ENCODE data around the gene TBL1X. TPM values are rescaled to one million over a fixed set of nuclear protein-coding genes. Genes with fewer than 3 reads are reported as not detected.
A peak's percentile ranks its signal among the peaks of the same experiment; 100 is the strongest.

The TBL1X gene
- total RNA-seq, 1 donor from 2014 or later: 26.4 TPM

- Histone ChIP-seq H3K9me3 (ENCODE audit: insufficient read depth, low read depth, low read length) (no peaks in the 10 kb centered on the region), H3K27ac (ENCODE audit: low read depth, low read length) (no peak overlapping the region), H3K4me1 (ENCODE audit: insufficient read depth, low read length) (no peaks in the 10 kb centered on the region), H3K27me3 (ENCODE audit: insufficient read depth, low read length) (no peaks in the 10 kb centered on the region), H3K79me2 (ENCODE audit: insufficient read depth, low read length) (no peaks in the 10 kb centered on the region), H2AFZ (ENCODE audit: low read depth, low read length) (no peak overlapping the region), H3K9ac (ENCODE audit: low read length) (no peak overlapping the region), H3K36me3 (ENCODE audit: insufficient read depth, low read length) (no peaks in the 10 kb centered on the region), H4K20me1 (ENCODE audit: insufficient read depth, low read length) (no peaks in the 10 kb centered on the region), H3K4me2 (ENCODE audit: low read length) (no peak overlapping the region), H3K4me3 (ENCODE audit: insufficient read depth, low read depth, low read length) (no peak overlapping the region)
- H3K4me1 Mint-ChIP-seq (ENCODE audit: low read depth, unreplicated experiment): no peaks in the 10 kb centered on the region
- no peaks in the 10 kb centered on the region for H3K27me3 Mint-ChIP-seq (ENCODE audit: low read depth, unreplicated experiment)
- H3K9me3 Mint-ChIP-seq (ENCODE audit: unreplicated experiment): no peaks in the 10 kb centered on the region
- H3K27ac Mint-ChIP-seq (ENCODE audit: unreplicated experiment): no peak overlapping the region
- DNase-seq (ENCODE audit: low read depth): no peak
- peak; percentile 37 for FAIRE-seq
- H3K36me3 Mint-ChIP-seq (ENCODE audit: low read depth, unreplicated experiment): peaks cover 5% of the 10 kb centered on the region
- TF ChIP-seq CTCF (IDR thresholded peaks at IDR 0.05; ENCODE audit: insufficient read depth, low read depth, low read length): no peak
- TF ChIP-seq EZH2 (IDR thresholded peaks at IDR 0.05; ENCODE audit: insufficient read depth, low read length): no peak
- H3K4me3 Mint-ChIP-seq (ENCODE audit: unreplicated experiment): no peak overlapping the region
Observed at GRCh38 chrX:9690046-9690445, 225.2 kb downstream of the TBL1X start.

DNA sequence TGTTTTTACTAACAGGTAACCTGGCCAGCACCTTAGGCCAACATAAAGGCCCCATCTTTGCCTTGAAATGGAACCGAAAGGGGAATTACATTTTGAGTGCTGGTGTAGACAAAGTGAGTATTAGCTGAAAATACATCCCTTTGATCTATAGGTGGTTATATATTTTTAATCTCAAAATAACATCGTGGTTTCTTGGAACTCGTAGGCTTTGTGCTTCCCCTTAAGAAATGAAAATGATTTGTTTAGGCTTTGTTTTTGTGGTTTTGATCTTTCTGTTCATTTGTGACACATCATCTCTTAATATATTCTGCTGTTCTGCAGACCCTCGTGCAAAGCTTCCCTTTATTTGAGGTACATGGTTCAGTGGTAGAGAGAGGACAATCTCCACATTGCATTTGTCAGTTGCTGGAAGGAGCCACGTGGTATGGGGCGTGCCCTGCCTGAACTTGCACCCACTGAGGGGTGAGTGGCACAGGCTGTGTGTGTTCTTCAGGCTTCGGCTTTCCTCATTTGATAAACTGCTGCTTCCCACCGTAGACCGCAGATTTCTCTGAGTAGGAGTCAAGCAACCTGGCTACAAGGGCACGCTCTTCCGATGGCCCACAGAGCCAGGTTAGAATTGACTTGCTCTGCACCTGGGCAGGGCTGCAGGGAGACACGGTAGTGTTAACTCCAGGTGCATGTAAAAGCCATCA, 228.6 kb downstream of the TBL1X start:
- H3K4me2 ChIP-seq (ENCODE audit: low read length): no peak overlapping the region
- Mint-ChIP-seq H3K4me3 (ENCODE audit: unreplicated experiment) (no peak overlapping the region), H3K27me3 (ENCODE audit: low read depth, unreplicated experiment) (no peaks in the 10 kb centered on the region), H3K27ac (ENCODE audit: unreplicated experiment) (no peak overlapping the region), H3K4me1 (ENCODE audit: low read depth, unreplicated experiment) (no peaks in the 10 kb centered on the region), H3K9me3 (ENCODE audit: unreplicated experiment) (no peaks in the 10 kb centered on the region), H3K36me3 (ENCODE audit: low read depth, unreplicated experiment) (peaks cover 5% of the 10 kb centered on the region)
- DNase-seq (ENCODE audit: low read depth) (no peak), FAIRE-seq (no peak)
- H2AFZ ChIP-seq (ENCODE audit: low read depth, low read length): no peak overlapping the region
- no peak overlapping the region for H3K27ac ChIP-seq (ENCODE audit: low read depth, low read length)
- no peaks in the 10 kb centered on the region for H3K4me1 ChIP-seq (ENCODE audit: insufficient read depth, low read length)
- no peaks in the 10 kb centered on the region for H3K36me3 ChIP-seq (ENCODE audit: insufficient read depth, low read length)
- H3K4me3 ChIP-seq (ENCODE audit: insufficient read depth, low read depth, low read length): no peak overlapping the region
- no peaks in the 10 kb centered on the region for H3K79me2 ChIP-seq (ENCODE audit: insufficient read depth, low read length)
- TF ChIP-seq CTCF (IDR thresholded peaks at IDR 0.05; ENCODE audit: insufficient read depth, low read depth, low read length) (no peak), EZH2 (IDR thresholded peaks at IDR 0.05; ENCODE audit: insufficient read depth, low read length) (no peak)
- no peaks in the 10 kb centered on the region for H3K27me3 ChIP-seq (ENCODE audit: insufficient read depth, low read length)
- H3K9ac ChIP-seq (ENCODE audit: low read length): no peak overlapping the region
- H3K9me3 ChIP-seq (ENCODE audit: insufficient read depth, low read depth, low read length): no peaks in the 10 kb centered on the region
- no peaks in the 10 kb centered on the region for H4K20me1 ChIP-seq (ENCODE audit: insufficient read depth, low read length)

DNA sequence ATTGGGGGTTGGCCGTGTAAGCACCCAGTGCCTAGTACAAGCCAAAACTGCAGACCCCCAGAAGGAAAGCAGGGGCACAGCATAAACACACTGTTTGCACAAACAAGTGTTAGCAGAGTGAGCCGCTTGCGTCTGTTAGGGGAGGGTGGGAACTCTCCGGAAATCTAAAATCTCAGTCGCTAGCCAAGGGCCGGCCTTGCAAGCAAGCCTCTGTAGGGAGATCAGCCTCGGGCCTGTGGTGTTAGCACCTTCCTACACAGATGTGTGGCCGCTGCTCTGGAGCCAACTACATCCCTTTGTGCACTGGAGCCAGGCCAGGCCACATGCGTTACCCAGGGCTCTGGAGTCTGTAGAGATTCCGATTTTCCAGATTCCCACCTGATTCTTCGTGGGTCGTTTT, 233.7 kb downstream of the TBL1X start:
- Histone ChIP-seq H2AFZ (ENCODE audit: low read depth, low read length) (no peak overlapping the region), H3K27me3 (ENCODE audit: insufficient read depth, low read length) (no peaks in the 10 kb centered on the region), H3K4me1 (ENCODE audit: insufficient read depth, low read length) (no peaks in the 10 kb centered on the region), H3K9ac (ENCODE audit: low read length) (no peak overlapping the region), H3K4me3 (ENCODE audit: insufficient read depth, low read depth, low read length) (no peak overlapping the region), H4K20me1 (ENCODE audit: insufficient read depth, low read length) (no peaks in the 10 kb centered on the region), H3K4me2 (ENCODE audit: low read length) (no peak overlapping the region), H3K27ac (ENCODE audit: low read depth, low read length) (no peak overlapping the region), H3K79me2 (ENCODE audit: insufficient read depth, low read length) (no peaks in the 10 kb centered on the region), H3K9me3 (ENCODE audit: insufficient read depth, low read depth, low read length) (no peaks in the 10 kb centered on the region), H3K36me3 (ENCODE audit: insufficient read depth, low read length) (no peaks in the 10 kb centered on the region)
- Mint-ChIP-seq H3K4me1 (ENCODE audit: low read depth, unreplicated experiment) (no peaks in the 10 kb centered on the region), H3K27ac (ENCODE audit: unreplicated experiment) (no peak overlapping the region), H3K36me3 (ENCODE audit: low read depth, unreplicated experiment) (peaks cover 22% of the 10 kb centered on the region), H3K4me3 (ENCODE audit: unreplicated experiment) (no peak overlapping the region), H3K27me3 (ENCODE audit: low read depth, unreplicated experiment) (no peaks in the 10 kb centered on the region), H3K9me3 (ENCODE audit: unreplicated experiment) (no peaks in the 10 kb centered on the region)
- FAIRE-seq (no peak), DNase-seq (ENCODE audit: low read depth) (no peak)
- TF ChIP-seq CTCF (IDR thresholded peaks at IDR 0.05; ENCODE audit: insufficient read depth, low read depth, low read length) (no peak), EZH2 (IDR thresholded peaks at IDR 0.05; ENCODE audit: insufficient read depth, low read length) (no peak)

Measured in astrocyte (in vitro differentiated cells and primary cell).